ENCODE results near the gene TC2N. TPM values are rescaled to one million over a fixed set of nuclear protein-coding genes. Genes with fewer than 3 reads are reported as not detected.

The TC2N gene
- total RNA-seq, 1 experiment from 2014 or later: 15.9 TPM

DNA sequence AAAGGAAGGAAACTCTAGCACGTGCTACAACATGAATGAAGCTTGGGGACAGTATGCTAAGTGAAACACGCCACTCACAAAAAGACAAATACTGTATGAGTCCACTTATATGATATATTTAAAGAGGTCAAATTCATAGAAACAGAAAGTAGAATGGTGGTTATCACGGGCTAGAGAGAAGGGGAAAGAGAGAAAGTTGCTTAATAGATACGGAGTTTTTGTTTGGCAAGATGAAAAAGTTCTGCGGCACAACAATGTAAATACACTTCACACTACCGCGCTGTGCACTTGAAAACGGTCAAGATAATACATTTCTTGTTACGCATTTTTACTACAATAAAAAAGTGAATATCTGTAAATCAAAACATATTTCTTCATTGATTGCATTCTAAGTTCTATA, 42.9 kb upstream of the TC2N start:
- intact Hi-C loops (cut with micrococcal nuclease): loop anchor here (2.0 to 10.0 kb wide), 4 partner anchors 261 to 587 kb away; partner anchors contain the start of genes CCDC88C and PPP4R3A
- no peak for DNase-seq (ENCODE audit: low read depth, low spot score)
- CTCF ChIA-PET: interaction anchor here (1.3 to 1.8 kb wide), 2 partner anchors 11 to 258 kb away, joined by 6 to 9 read pairs; no protein-coding TSS in a partner anchor

GRCh38 chr14:91906374-91906773, 39.0 kb upstream of the TC2N start:
- ChIA-PET POLR2A (no interaction called here), RAD21 (ENCODE audit: low non-redundant PET in 1 of 2, low total read pairs in 2 of 2, uncharacterized antibody in 2 of 2, unreplicated experiment in 2 of 2) (no interaction called here), CTCF (no interaction called here)
- Histone ChIP-seq H3K9ac (ENCODE audit: low read length) (no peak overlapping the region), H3K27me3 (ENCODE audit: insufficient read depth, low read length) (no peaks in the 10 kb centered on the region), H3K36me3 (ENCODE audit: control insufficient read depth in 1 of 2, insufficient read depth in 2 of 2, low read length in 2 of 2) (no peaks in the 10 kb centered on the region), H3K27ac (ENCODE audit: low read depth, low read length) (no peak overlapping the region), H4K20me1 (ENCODE audit: insufficient read depth) (no peaks in the 10 kb centered on the region), H2AFZ (ENCODE audit: low read depth, low read length, poor library complexity, severe bottlenecking) (no peak overlapping the region), H3K79me2 (ENCODE audit: insufficient read depth, low read length) (no peaks in the 10 kb centered on the region), H3K4me1 (ENCODE audit: control insufficient read depth in 1 of 2, insufficient read depth in 2 of 2, low read length in 2 of 2) (peaks cover 0 to 2% of the 10 kb centered on the region in 2 experiments; a peak in 2 of 4 replicates), H3K4me2 (ENCODE audit: low read length) (no peak overlapping the region), H3K4me3 (replicated peaks in 1 of 2; ENCODE audit: low read depth in 1 of 2, low read length in 2 of 2) (no peak overlapping the region), H3K9me3 (ENCODE audit: control insufficient read depth in 1 of 2, insufficient read depth in 1 of 2, low read depth in 1 of 2, low read length in 2 of 2) (no peaks in the 10 kb centered on the region), H3K9me2 (ENCODE audit: insufficient read depth) (no peaks in the 10 kb centered on the region)
- no TSS peak for BruUV-seq (replicated peaks)
- DNase-seq (ENCODE audit: low read depth, low spot score) (no peak), ATAC-seq (no peak)
- intact Hi-C loops (cut with micrococcal nuclease): no loop called here
- TF ChIP-seq SIN3A (IDR thresholded peaks at IDR 0.05; ENCODE audit: low read depth) (no peak), ZNF274 (IDR thresholded peaks at IDR 0.05; ENCODE audit: low read depth, low read length) (no peak), SP1 (IDR thresholded peaks at IDR 0.05; ENCODE audit: low read depth) (no peak), TCF7L2 (IDR thresholded peaks at IDR 0.05; ENCODE audit: borderline replicate concordance, extremely low read depth, insufficient read depth, insufficient read length) (no peak), YY1 (IDR thresholded peaks at IDR 0.05; ENCODE audit: extremely low read depth, insufficient replicate concordance, low read depth, low read length) (no peak), MAX (IDR thresholded peaks at IDR 0.05) (no peak), CBX3 (IDR thresholded peaks at IDR 0.05; ENCODE audit: low read depth) (no peak), POLR2AphosphoS5 (IDR thresholded peaks at IDR 0.05; ENCODE audit: low read depth, low read length) (no peak), ELF1 (IDR thresholded peaks at IDR 0.05; ENCODE audit: borderline replicate concordance, low read depth) (no peak)
- TF ChIP-seq, protein P1, sequence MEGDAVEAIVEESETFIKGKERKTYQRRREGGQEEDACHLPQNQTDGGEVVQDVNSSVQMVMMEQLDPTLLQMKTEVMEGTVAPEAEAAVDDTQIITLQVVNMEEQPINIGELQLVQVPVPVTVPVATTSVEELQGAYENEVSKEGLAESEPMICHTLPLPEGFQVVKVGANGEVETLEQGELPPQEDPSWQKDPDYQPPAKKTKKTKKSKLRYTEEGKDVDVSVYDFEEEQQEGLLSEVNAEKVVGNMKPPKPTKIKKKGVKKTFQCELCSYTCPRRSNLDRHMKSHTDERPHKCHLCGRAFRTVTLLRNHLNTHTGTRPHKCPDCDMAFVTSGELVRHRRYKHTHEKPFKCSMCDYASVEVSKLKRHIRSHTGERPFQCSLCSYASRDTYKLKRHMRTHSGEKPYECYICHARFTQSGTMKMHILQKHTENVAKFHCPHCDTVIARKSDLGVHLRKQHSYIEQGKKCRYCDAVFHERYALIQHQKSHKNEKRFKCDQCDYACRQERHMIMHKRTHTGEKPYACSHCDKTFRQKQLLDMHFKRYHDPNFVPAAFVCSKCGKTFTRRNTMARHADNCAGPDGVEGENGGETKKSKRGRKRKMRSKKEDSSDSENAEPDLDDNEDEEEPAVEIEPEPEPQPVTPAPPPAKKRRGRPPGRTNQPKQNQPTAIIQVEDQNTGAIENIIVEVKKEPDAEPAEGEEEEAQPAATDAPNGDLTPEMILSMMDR (IDR thresholded peaks at IDR 0.05 in 2 of 3, conservative IDR thresholded peaks at IDR 0.05 in 1 of 3; ENCODE audit: borderline replicate concordance in 1 of 3, insufficient read depth in 1 of 3, low read depth in 2 of 3, low read length in 2 of 3): no peak

More for the DNA sequence above, 42.9 kb upstream of the TC2N start:
- no peaks in the 10 kb centered on the region for H3K9me2 ChIP-seq (ENCODE audit: insufficient read depth)
- ATAC-seq: no peak
- TF ChIP-seq ZNF274 (IDR thresholded peaks at IDR 0.05; ENCODE audit: low read depth, low read length): no peak
- TF ChIP-seq EZH2 (IDR thresholded peaks at IDR 0.05): no peak
- TF ChIP-seq SIN3A (IDR thresholded peaks at IDR 0.05; ENCODE audit: low read depth): no peak
- TF ChIP-seq FOSL1 (IDR thresholded peaks at IDR 0.05; ENCODE audit: low read depth): no peak
- TF ChIP-seq YY1 (IDR thresholded peaks at IDR 0.05; ENCODE audit: extremely low read depth, insufficient replicate concordance, low read depth, low read length): no peak
- TF ChIP-seq, protein P2, sequence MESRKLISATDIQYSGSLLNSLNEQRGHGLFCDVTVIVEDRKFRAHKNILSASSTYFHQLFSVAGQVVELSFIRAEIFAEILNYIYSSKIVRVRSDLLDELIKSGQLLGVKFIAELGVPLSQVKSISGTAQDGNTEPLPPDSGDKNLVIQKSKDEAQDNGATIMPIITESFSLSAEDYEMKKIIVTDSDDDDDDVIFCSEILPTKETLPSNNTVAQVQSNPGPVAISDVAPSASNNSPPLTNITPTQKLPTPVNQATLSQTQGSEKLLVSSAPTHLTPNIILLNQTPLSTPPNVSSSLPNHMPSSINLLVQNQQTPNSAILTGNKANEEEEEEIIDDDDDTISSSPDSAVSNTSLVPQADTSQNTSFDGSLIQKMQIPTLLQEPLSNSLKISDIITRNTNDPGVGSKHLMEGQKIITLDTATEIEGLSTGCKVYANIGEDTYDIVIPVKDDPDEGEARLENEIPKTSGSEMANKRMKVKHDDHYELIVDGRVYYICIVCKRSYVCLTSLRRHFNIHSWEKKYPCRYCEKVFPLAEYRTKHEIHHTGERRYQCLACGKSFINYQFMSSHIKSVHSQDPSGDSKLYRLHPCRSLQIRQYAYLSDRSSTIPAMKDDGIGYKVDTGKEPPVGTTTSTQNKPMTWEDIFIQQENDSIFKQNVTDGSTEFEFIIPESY (IDR thresholded peaks at IDR 0.05; ENCODE audit: extremely low read depth, insufficient replicate concordance, low read length): no peak
- TF ChIP-seq CEBPB (IDR thresholded peaks at IDR 0.05; ENCODE audit: low read depth): no peak
- H2AFZ ChIP-seq (ENCODE audit: low read depth, low read length, poor library complexity, severe bottlenecking): no peak overlapping the region
- ChIA-PET RAD21 (ENCODE audit: low non-redundant PET in 1 of 2, low total read pairs in 2 of 2, uncharacterized antibody in 2 of 2, unreplicated experiment in 2 of 2) (no interaction called here), POLR2A (no interaction called here)
- H3K4me2 ChIP-seq (ENCODE audit: low read length): no peak overlapping the region
- H3K27me3 ChIP-seq (ENCODE audit: insufficient read depth, low read length): no peaks in the 10 kb centered on the region
- H3K36me3 ChIP-seq (ENCODE audit: control insufficient read depth in 1 of 2, insufficient read depth in 2 of 2, low read length in 2 of 2): no peaks in the 10 kb centered on the region
- no peaks in the 10 kb centered on the region for H4K20me1 ChIP-seq (ENCODE audit: insufficient read depth)
- H3K9me3 ChIP-seq (ENCODE audit: control insufficient read depth in 1 of 2, insufficient read depth in 1 of 2, low read depth in 1 of 2, low read length in 2 of 2): no peaks in the 10 kb centered on the region
- no peak overlapping the region for H3K27ac ChIP-seq (ENCODE audit: low read depth, low read length)
- no peak overlapping the region for H3K9ac ChIP-seq (ENCODE audit: low read length)
- BruUV-seq (replicated peaks): no TSS peak
- peaks cover 0 to 12% of the 10 kb centered on the region in 2 experiments; a peak in 3 of 4 replicates for H3K4me1 ChIP-seq (ENCODE audit: control insufficient read depth in 1 of 2, insufficient read depth in 2 of 2, low read length in 2 of 2)
- H3K4me3 ChIP-seq (replicated peaks in 1 of 2; ENCODE audit: low read depth in 1 of 2, low read length in 2 of 2): no peak overlapping the region
- no peaks in the 10 kb centered on the region for H3K79me2 ChIP-seq (ENCODE audit: insufficient read depth, low read length)
